Skin of body (tissue), 3 donors: ENCODE results near the gene GPBP1L1. TPM values are rescaled to one million over a fixed set of nuclear protein-coding genes. Genes with fewer than 3 reads are reported as not detected.

Source experiments
- DNase-seq: peaks from one replicate; lab custom pipeline; 2025; lab: John Stamatoyannopoulos, UW
- small RNA-seq: library from RNA; depleted of rRNA; stranded (forward); fragments of <200 nt; gene quantifications from one replicate; pipeline ENCODE3, GENCODE V24; 2014; ENCODE audit warnings: low replicate concordance
- total RNA-seq: library from RNA; depleted of rRNA; stranded (reverse); fragments of >200 nt; gene quantifications from one replicate; pipeline ENCODE4 v1.2.3, GENCODE V29; 2014

GPBP1L1 gene
- total RNA-seq, 1 donor from 2014 or later: 119 TPM

- DNase-seq: no peak
Measured at GRCh38 chr1:45594412-45594811, 91.9 kb downstream of the GPBP1L1 start.

- DNase-seq: no peak
Measured at GRCh38 chr1:45589861-45590260, 96.5 kb downstream of the GPBP1L1 start.

- no peak for DNase-seq
Measured at GRCh38 chr1:45586769-45587168, 99.6 kb downstream of the GPBP1L1 start.

- DNase-seq: no peak
Measured at GRCh38 chr1:45585496-45586075, 100.7 kb downstream of the GPBP1L1 start.

GRCh38 chr1:45585110-45585426 lies 101.3 kb downstream of the GPBP1L1 start:
- DNase-seq: peak; percentile 60

GRCh38 chr1:45584351-45585109 lies 101.8 kb downstream of the GPBP1L1 start:
- peak; percentile 82 for DNase-seq

GRCh38 chr1:45583666-45584350 lies 102.5 kb downstream of the GPBP1L1 start, which contains the start of gene NASP:
Gene NASP, plus strand, starts transcription at chr1:45584041. Its CDS starts 106 bp downstream, at chr1:45584147.
- DNase-seq: peak; percentile 93

- DNase-seq: peak; percentile 95
Measured at GRCh38 chr1:45583264-45583665, 103.1 kb downstream of the GPBP1L1 start.

Small RNA genes lying within 50 kb of the gene (small RNA-seq; reads per million reads assigned to genes)
- gene AL355480.1: not detected
- gene AL355480.2: not detected
- not detected for gene AL355480.3
- gene AL355480.4: not detected

Other genes with a start within 250 kb of the GPBP1L1 start
- gene TESK2, start 195.4 kb downstream of the GPBP1L1 start, total RNA-seq: 7.4 TPM
- 0.30 TPM for gene CCDC163, start 186.5 kb downstream of the GPBP1L1 start, total RNA-seq
- gene MMACHC, start 186.2 kb downstream of the GPBP1L1 start, total RNA-seq: 2.1 TPM
- 187 TPM for gene PRDX1, start 164.6 kb downstream of the GPBP1L1 start, total RNA-seq
- 81.1 TPM for gene AKR1A1, start 135.7 kb downstream of the GPBP1L1 start, total RNA-seq
- 67.5 TPM for gene NASP, start 102.5 kb downstream of the GPBP1L1 start, total RNA-seq
- gene CCDC17, start 62.5 kb downstream of the GPBP1L1 start, total RNA-seq: 0.79 TPM
- 12.9 TPM for gene TMEM69, start 1.6 kb upstream of the GPBP1L1 start, total RNA-seq
- gene IPP, start 64.1 kb upstream of the GPBP1L1 start, total RNA-seq: 14.4 TPM
- 29.0 TPM for gene MAST2, start 117.1 kb upstream of the GPBP1L1 start, total RNA-seq